Effector CD4-positive, alpha-beta T cell (primary cell): Measurements from ENCODE around the gene CLCN4.

Experiments used
- DNase-seq: peaks from one replicate; pipeline ENCODE4 v3.0.0-alpha.2; 2020

Gene CLCN4

GRCh38 chrX:10168226-10168625, 11.5 kb downstream of the CLCN4 start:
- DNase-seq = no peak

GRCh38 chrX:10169175-10169574, 12.4 kb downstream of the CLCN4 start:
- DNase-seq = no peak

GRCh38 chrX:10171249-10171648, 14.5 kb downstream of the CLCN4 start:
- no peak for DNase-seq

DNA sequence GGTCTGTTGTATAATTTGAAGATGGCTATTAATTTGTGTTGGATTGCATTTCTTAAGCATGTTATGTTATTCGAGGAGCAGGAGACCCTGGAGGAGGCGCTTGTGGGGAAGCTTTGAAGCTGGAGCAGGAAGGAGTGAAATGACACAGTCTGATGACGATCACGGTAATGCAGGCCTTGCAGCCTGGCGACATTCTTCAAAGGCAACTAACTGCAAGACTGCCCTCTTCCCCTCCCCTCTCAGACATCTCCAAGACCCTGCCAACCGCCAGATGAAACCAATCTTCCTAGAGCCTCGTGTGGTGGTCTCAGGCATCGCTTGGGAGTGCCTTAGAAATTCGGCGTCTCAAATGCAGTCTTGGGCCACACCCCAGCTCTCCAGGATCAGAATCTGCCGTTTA, 16.1 kb downstream of the CLCN4 start:
- no peak for DNase-seq

- DNase-seq = no peak
Observed at GRCh38 chrX:10173331-10173900, 16.6 kb downstream of the CLCN4 start.

- DNase-seq = no peak
Observed at GRCh38 chrX:10174051-10174450, 17.3 kb downstream of the CLCN4 start.

DNA sequence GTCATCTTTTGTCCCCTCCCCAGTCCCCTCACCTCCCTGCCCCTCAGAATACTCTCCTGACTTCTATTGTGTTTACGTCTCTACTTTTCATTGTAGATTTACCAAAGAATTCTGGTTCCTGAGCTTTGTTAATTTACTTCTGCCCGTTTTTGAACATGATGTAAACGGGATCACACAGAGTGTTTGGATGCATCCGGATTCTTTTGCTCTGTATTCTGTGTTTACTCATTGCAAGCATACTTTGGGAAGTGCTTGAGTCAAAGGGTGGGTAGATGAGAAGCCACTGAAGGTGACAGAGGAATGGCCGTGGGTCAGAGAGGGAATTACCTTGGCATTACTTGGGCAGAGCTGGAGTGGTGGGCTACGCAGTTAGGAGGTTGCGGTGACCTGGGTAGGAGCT, 18.0 kb downstream of the CLCN4 start:
- DNase-seq = no peak

- no peak for DNase-seq
Observed at GRCh38 chrX:10175319-10175871, 18.6 kb downstream of the CLCN4 start.

- DNase-seq = no peak
Observed at GRCh38 chrX:10176121-10177003, 19.6 kb downstream of the CLCN4 start.

- no peak for DNase-seq
Observed at GRCh38 chrX:10177004-10177396, 20.2 kb downstream of the CLCN4 start.

DNA sequence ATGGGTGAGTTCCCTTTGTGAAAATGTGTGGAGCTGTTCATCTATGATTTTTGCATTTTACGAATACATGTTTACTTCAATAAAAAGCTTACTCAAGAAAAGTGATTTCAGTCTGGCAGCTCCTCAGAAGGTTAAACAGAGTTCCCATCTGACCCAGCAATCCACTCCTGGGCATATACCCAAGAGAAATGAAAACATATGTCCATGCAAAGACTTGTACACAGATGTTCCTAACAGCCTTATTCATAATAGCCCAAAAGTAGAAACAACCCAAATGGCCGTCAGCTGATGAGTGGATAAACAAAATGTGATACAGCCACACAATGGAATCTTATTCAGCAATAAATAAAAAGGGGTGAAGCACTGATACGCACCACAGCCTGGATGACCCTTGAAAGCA, 20.8 kb downstream of the CLCN4 start:
- no peak for DNase-seq

DNA sequence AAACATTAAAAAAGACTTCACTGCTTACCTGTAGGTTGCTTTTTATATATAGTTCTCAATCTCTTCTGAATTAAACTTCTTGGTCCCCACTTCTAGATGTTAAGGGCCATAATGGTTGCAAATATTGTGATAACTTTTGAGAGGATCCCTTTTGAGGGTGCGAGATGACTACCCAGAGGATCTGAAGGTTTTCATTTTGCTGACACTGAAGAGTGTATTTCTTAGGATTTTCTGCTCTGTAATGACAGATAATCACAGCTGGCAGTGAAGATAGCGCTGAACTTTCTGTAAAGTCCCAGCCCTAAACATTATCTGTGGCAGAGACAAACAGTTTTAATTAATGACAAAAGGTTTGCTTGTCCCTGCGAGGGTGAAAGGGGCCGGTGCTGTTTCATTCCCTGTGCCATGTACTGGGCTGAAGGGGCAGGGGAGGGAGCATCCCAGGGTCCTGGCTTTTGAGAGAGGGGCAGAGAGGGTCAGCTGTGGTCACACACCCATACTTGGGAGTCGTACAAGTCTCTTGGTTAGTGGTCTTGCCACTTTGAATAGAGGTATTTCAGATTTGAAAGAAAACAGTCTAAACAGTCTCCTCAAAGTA, 22.2 kb downstream of the CLCN4 start:
- DNase-seq = no peak

- no peak for DNase-seq
Observed at GRCh38 chrX:10183760-10184159, 27.0 kb downstream of the CLCN4 start.

GRCh38 chrX:10184411-10184810, 27.6 kb downstream of the CLCN4 start:
- no peak for DNase-seq

- DNase-seq = no peak
Observed at GRCh38 chrX:10186355-10186754, 29.6 kb downstream of the CLCN4 start.

GRCh38 chrX:10187421-10187820, 30.6 kb downstream of the CLCN4 start:
- no peak for DNase-seq

- peak; percentile 74 for DNase-seq
Observed at GRCh38 chrX:10189317-10190268, 32.8 kb downstream of the CLCN4 start.

DNA sequence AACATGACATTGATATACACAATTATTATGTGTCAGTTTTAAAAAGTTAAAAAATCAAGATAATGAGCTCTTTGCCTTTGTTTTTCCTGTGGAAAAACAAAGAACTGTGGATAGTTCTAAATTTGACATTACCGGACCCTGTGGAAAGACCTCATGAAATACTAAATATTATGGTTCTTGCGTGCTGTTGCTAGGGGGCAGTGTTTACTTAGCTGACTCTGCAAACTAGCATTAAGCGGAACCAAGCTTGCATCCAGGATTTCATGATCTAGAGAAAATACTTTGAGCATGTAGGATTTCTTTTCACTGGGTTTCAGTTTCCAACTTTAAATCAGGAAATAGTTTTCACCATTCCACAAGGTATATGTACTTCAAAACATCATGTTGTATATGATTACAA, 33.6 kb downstream of the CLCN4 start:
- no peak for DNase-seq

- DNase-seq = no peak
Observed at GRCh38 chrX:10193587-10193986, 36.8 kb downstream of the CLCN4 start.

GRCh38 chrX:10195425-10195824, 38.6 kb downstream of the CLCN4 start:
- no peak for DNase-seq

GRCh38 chrX:10195947-10196346, 39.2 kb downstream of the CLCN4 start:
- no peak for DNase-seq
